ENCODE data around the gene AUNIP. TPM values are rescaled to one million over a fixed set of nuclear protein-coding genes. Genes with fewer than 3 reads are reported as not detected.

Gene AUNIP
- total RNA-seq, 1 experiment from 2014 or later: 7.7 TPM

DNA sequence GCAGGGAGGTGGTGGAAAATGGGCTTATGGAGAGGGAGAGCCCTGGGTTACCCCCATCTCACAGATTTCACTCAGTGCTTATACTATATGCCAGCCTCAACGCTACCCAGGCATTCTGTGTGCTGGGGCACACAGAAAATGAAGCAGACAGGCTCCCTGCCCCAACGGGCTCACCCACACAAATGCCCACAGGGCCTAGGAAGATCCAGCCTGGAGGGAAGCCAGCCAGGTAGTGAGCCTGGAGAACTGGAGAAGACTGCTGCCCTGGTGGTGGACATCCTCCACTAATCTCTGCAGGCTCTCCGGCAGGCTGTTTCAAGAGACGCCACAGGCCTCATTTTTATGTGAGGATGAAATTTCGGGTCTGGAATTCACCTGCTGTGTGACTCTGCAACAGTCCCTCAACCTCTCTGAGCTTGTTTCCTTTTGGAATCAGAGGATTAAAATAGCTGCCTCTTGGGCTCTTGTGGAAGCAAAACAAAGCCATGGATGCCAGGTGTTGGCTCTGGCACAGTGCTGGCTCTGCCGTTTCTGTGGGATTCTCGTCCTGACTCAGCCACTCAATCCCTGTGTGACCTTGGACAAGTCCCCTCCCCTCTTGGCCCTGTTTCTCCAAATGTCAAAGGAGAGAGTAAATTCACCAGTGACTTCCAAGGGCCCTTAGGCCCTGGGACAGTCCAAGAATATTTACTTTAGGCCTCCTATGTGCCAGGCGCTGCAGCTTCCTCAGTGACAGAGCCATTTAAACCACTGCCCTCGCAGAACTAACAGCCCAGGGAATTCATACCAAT lies 12.6 kb upstream of the AUNIP start:
- Mint-ChIP-seq H3K36me3 (ENCODE audit: insufficient read depth, unreplicated experiment) (peaks cover 29% of the 10 kb centered on the region), H3K27ac (ENCODE audit: unreplicated experiment) (no peak overlapping the region), H3K4me1 (ENCODE audit: low read depth, unreplicated experiment) (peaks cover 21% of the 10 kb centered on the region), H3K4me3 (ENCODE audit: low read depth, unreplicated experiment) (no peak overlapping the region), H3K9me3 (ENCODE audit: low read depth, unreplicated experiment) (no peaks in the 10 kb centered on the region), H3K27me3 (ENCODE audit: unreplicated experiment) (no peaks in the 10 kb centered on the region)
- CTCF ChIA-PET: no interaction called here
- DNase-seq: no peak
- intact Hi-C loops (cut with micrococcal nuclease; ENCODE audit: unreplicated experiment): no loop called here
- BruUV-seq (replicated peaks): no TSS peak
- no peak for TF ChIP-seq CTCF (IDR thresholded peaks at IDR 0.05; ENCODE audit: unreplicated experiment)

GRCh38 chr1:25871086-25871703 lies 11.9 kb upstream of the AUNIP start:
- Mint-ChIP-seq H3K27ac (ENCODE audit: unreplicated experiment) (no peak overlapping the region), H3K4me3 (ENCODE audit: low read depth, unreplicated experiment) (no peak overlapping the region), H3K4me1 (ENCODE audit: low read depth, unreplicated experiment) (peaks cover 14% of the 10 kb centered on the region), H3K27me3 (ENCODE audit: unreplicated experiment) (no peaks in the 10 kb centered on the region), H3K9me3 (ENCODE audit: low read depth, unreplicated experiment) (no peaks in the 10 kb centered on the region), H3K36me3 (ENCODE audit: insufficient read depth, unreplicated experiment) (peaks cover 29% of the 10 kb centered on the region)
- TF ChIP-seq CTCF (IDR thresholded peaks at IDR 0.05; ENCODE audit: unreplicated experiment): no peak
- no TSS peak for BruUV-seq (replicated peaks)
- no peak for DNase-seq
- CTCF ChIA-PET: interaction anchor here (0.6 kb wide), 1 partner anchor 52 kb away, joined by 9 read pairs; no protein-coding TSS in a partner anchor
- intact Hi-C loops (cut with micrococcal nuclease; ENCODE audit: unreplicated experiment): no loop called here

GRCh38 chr1:25870614-25871013 lies 11.4 kb upstream of the AUNIP start:
- Mint-ChIP-seq H3K9me3 (ENCODE audit: low read depth, unreplicated experiment) (no peaks in the 10 kb centered on the region), H3K27me3 (ENCODE audit: unreplicated experiment) (no peaks in the 10 kb centered on the region), H3K27ac (ENCODE audit: unreplicated experiment) (no peak overlapping the region), H3K4me1 (ENCODE audit: low read depth, unreplicated experiment) (peaks cover 10% of the 10 kb centered on the region), H3K4me3 (ENCODE audit: low read depth, unreplicated experiment) (no peak overlapping the region), H3K36me3 (ENCODE audit: insufficient read depth, unreplicated experiment) (peaks cover 25% of the 10 kb centered on the region)
- DNase-seq: no peak
- intact Hi-C loops (cut with micrococcal nuclease; ENCODE audit: unreplicated experiment): no loop called here
- TF ChIP-seq CTCF (IDR thresholded peaks at IDR 0.05; ENCODE audit: unreplicated experiment): no peak
- BruUV-seq (replicated peaks): no TSS peak
- CTCF ChIA-PET: interaction anchor here (0.6 kb wide), 1 partner anchor 52 kb away, joined by 9 read pairs; no protein-coding TSS in a partner anchor

- TF ChIP-seq CTCF (IDR thresholded peaks at IDR 0.05; ENCODE audit: unreplicated experiment): no peak
- CTCF ChIA-PET: interaction anchor here (0.6 kb wide), 1 partner anchor 51 kb away, joined by 9 read pairs; no protein-coding TSS in a partner anchor
Measured at GRCh38 chr1:25869909-25870606, 10.8 kb upstream of the AUNIP start.

More at GRCh38 chr1:25869909-25870606, 10.8 kb upstream of the AUNIP start:
- Mint-ChIP-seq H3K27me3 (ENCODE audit: unreplicated experiment) (no peaks in the 10 kb centered on the region), H3K4me3 (ENCODE audit: low read depth, unreplicated experiment) (no peak overlapping the region), H3K36me3 (ENCODE audit: insufficient read depth, unreplicated experiment) (peaks cover 19% of the 10 kb centered on the region), H3K27ac (ENCODE audit: unreplicated experiment) (no peak overlapping the region), H3K9me3 (ENCODE audit: low read depth, unreplicated experiment) (no peaks in the 10 kb centered on the region), H3K4me1 (ENCODE audit: low read depth, unreplicated experiment) (peaks cover 10% of the 10 kb centered on the region)
- intact Hi-C loops (cut with micrococcal nuclease; ENCODE audit: unreplicated experiment): no loop called here
- BruUV-seq (replicated peaks): no TSS peak
- DNase-seq: no peak
